ENCODE results near the gene HAGH.

DNA sequence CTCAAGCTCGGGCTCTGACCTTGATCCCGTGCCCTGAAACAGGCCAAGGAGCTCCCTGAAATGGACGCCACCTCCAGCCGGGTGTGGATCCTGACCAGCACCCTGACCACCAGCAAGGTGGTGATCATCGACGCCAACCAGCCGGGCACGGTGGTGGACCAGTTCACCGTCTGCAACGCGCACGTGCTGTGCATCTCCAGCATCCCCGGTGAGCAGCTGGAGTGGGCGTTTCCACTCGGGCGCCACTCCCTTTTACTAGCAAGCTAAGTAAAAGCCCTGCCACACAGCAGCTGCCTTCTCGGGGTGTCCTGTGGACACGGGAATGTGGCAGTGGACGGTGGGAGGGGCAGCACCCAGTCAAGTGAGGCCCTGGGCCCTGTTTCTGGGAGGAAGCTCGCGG, 61.7 kb downstream of the HAGH start:
- no peak for TF ChIP-seq REST (IDR thresholded peaks at IDR 0.05; ENCODE audit: borderline replicate concordance)
- TF ChIP-seq, protein P1, sequence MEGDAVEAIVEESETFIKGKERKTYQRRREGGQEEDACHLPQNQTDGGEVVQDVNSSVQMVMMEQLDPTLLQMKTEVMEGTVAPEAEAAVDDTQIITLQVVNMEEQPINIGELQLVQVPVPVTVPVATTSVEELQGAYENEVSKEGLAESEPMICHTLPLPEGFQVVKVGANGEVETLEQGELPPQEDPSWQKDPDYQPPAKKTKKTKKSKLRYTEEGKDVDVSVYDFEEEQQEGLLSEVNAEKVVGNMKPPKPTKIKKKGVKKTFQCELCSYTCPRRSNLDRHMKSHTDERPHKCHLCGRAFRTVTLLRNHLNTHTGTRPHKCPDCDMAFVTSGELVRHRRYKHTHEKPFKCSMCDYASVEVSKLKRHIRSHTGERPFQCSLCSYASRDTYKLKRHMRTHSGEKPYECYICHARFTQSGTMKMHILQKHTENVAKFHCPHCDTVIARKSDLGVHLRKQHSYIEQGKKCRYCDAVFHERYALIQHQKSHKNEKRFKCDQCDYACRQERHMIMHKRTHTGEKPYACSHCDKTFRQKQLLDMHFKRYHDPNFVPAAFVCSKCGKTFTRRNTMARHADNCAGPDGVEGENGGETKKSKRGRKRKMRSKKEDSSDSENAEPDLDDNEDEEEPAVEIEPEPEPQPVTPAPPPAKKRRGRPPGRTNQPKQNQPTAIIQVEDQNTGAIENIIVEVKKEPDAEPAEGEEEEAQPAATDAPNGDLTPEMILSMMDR (IDR thresholded peaks at IDR 0.05; ENCODE audit: poor library complexity, severe bottlenecking), result no peak

All from neural cell (in vitro differentiated cells).